ENCODE results near the gene OTUB2. TPM values are rescaled to one million over a fixed set of nuclear protein-coding genes. Genes with fewer than 3 reads are reported as not detected.
A peak's percentile ranks its signal among the peaks of the same experiment; 100 is the strongest.

OTUB2 gene
- total RNA-seq, 8 experiments from 2014 or later = 0.81 to 5.5 (median 3.9) TPM

DNA sequence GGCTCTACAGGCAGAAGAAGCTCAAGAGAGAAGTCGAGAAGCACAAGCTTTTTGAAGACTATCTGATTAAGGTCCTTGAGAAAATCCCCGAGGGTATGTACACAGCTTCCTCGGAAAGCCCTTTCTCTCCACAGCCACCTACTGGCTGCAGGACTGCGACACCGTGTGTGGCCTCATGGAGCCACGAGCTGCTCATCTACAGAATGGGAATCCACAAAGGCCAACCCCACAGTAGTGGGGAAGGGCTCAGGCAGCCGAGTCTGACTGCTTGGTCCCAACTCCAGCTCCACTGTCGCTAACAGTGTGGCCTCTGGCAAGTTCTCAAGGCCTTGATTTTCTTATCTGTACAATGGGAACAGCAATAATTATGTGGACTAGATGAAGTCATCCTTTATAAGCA is 26.6 kb upstream of the OTUB2 start:
- WGBS, 10 experiments = 60 to 92% (median 80%) methylated on average over 1 to 7 of the region's 8 CpGs; no CpG with 5 or more reads in 3 of the 10 experiments

DNA sequence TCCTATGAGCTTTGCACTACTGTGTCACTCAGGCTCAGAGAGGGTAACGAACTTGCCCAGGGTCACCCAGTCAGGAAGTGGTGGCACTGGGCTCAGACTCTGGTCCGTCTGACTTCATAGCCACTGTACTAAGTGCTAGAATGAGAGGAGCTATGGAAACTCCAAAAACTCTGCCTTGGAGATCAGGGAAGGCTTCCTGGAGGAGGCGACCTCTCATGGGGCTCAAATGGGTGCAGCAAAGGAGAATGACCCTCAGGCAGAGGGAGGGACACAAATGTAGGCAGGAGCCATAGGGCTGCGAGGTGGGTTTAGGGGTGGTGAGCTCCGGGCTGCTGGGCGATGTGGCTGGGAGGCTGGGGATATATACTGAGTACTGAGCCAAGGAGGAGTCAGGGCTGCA is 25.9 kb upstream of the OTUB2 start:
- Histone ChIP-seq H3K4me3 (no peak overlapping the region), H3K4me1 (replicated peaks in 1 of 2) (no peaks in the 10 kb centered on the region), H3K27ac (no peak overlapping the region)
- ATAC-seq (replicated peaks in 6 of 8) = no peak
- WGBS, 10 experiments = 67 to 100% (median 86%) methylated on average over 1 to 6 of the region's 6 CpGs; no CpG with 5 or more reads in 2 of the 10 experiments
- in situ Hi-C loops (cut with MboI; ENCODE audit: low pct_unique_long_range_greater_than_20kb in 2 of 9, low sequenced_read_pairs in 9 of 9, unreplicated experiment in 9 of 9) = no loop called here

More for the DNA sequence above, 26.6 kb upstream of the OTUB2 start:
- Histone ChIP-seq H3K27ac (no peak overlapping the region), H3K4me3 (no peak overlapping the region), H3K4me1 (replicated peaks in 1 of 2) (no peaks in the 10 kb centered on the region)
- in situ Hi-C loops (cut with MboI; ENCODE audit: low pct_unique_long_range_greater_than_20kb in 2 of 9, low sequenced_read_pairs in 9 of 9, unreplicated experiment in 9 of 9) = loop anchor here in 1 of 9 experiments (10.0 kb wide), 1 partner anchor 55 kb away; no protein-coding TSS in a partner anchor
- no peak for ATAC-seq (replicated peaks in 6 of 8)

DNA sequence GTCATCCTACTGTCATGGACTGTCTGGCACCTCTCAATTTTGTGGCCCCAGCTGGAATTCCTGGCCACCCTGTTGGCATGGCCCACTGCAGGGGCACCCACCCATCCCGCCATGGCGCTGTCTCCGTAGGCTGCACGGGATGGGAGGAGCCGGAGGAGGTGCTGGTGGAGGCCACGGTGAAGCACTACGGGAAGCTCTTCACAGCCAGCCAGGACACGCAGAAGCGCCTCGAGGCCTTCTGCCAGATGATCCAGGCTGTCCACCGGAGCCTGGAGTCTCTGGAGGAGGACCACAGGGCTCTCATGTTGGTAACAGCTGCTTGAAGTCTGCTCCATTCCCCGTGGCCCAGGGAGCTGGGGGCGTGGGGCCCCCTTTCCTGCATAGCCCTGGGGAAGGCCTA is 25.1 kb upstream of the OTUB2 start:
- no peak overlapping the region for H3K27ac ChIP-seq
- ATAC-seq (replicated peaks in 6 of 8) = peak in 4 of 8 experiments; percentile 2 to 7 (median 4)
- WGBS, 10 experiments = 30 to 86% (median 80%) methylated on average over 1 to 8 of the region's 13 CpGs; no CpG with 5 or more reads in 7 of the 10 experiments
- H3K4me3 ChIP-seq = no peak overlapping the region
- in situ Hi-C loops (cut with MboI; ENCODE audit: low pct_unique_long_range_greater_than_20kb in 2 of 9, low sequenced_read_pairs in 9 of 9, unreplicated experiment in 9 of 9) = no loop called here
- no peaks in the 10 kb centered on the region for H3K4me1 ChIP-seq (replicated peaks in 1 of 2)

DNA sequence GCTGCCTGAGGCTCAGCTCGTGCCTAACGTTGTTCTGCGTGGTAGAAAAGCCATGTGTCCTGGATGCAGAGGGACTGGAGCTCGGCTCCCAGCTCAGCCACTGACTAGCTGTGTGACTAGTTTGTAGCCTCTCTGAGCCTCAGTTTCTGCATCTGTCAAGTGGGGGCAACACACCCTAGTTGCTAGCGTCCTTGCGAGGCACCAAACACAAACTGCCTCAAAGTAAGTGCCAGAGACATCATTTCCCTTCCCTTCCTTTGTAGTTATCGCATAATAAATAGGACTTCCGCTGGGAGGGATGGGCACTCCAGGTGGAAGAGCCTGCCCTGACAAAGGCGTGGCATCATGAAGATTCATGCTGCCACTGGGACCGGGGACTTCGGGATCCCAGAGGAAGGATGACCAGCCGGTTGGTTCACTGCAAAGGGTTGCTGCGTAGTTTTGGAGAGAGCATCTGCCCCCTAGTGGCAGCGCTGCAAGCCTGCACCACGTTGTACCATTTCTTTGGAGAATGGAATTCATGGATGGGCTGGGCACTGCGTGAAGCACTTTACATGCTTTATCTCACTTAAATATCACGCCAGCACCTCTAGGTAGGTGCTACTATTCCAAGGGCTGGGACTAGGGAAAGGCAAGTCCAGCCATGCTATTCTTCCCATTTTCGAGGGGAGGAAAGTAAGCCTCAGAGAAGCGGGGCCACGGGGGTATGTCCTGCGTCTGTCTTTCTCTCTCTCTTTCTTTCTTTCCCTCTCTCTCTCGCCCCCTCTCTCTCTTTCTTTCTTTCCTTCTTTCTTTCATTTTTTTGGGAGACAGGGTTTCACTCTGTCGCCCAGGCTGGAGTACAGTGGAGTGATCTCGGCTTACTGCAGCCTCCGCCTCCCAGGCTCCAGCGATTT is 24.4 kb upstream of the OTUB2 start:
- ATAC-seq (replicated peaks in 6 of 8) = peak; percentile 73 to 90 (median 86)
- in situ Hi-C loops (cut with MboI; ENCODE audit: low pct_unique_long_range_greater_than_20kb in 2 of 9, low sequenced_read_pairs in 9 of 9, unreplicated experiment in 9 of 9) = no loop called here

DNA sequence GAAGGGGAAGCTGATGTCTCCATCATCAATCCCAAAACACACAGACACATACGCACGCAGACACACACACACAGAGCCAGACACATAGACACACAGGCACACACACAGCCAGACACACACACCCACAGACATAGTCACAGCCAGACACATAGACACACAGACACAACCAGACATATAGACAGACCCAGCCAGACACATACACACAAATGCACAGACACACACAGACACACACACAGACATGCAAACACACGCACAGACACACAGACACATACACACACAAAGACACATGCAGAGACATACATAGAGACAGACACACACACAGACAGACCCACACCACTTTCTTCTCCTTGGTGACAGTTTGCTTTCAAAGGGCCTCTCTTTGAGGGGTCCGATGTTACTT is 22.7 kb upstream of the OTUB2 start:
- in situ Hi-C loops (cut with MboI; ENCODE audit: low pct_unique_long_range_greater_than_20kb in 2 of 9, low sequenced_read_pairs in 9 of 9, unreplicated experiment in 9 of 9) = no loop called here

More for the DNA sequence above, 24.4 kb upstream of the OTUB2 start:
- Histone ChIP-seq H3K4me3 (no peak overlapping the region), H3K27ac (no peak overlapping the region), H3K4me1 (replicated peaks in 1 of 2) (no peaks in the 10 kb centered on the region)
- 0 to 60% (median 23%) methylated on average over 2 to 12 of the region's 26 CpGs; no CpG with 5 or more reads in 2 of the 10 experiments for WGBS, 10 experiments

DNA sequence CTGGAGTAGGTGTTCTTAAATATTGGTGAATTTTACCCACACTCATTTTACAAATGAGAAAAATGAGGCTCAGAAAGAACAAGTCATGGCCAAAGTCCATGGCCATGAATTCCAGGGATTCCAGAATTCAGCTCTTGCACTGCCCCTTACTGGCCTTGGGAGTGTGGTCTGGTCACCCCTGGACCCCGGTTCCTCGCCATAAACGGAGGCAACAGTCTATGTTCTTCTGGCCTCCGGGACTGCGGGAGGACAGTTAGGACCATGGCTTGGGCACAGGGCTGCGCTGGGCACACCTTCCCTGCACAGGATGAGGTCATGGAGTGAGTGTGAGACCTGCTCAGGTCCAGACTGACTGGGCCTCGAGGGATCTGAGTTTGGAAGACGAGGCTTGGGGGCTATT is 22.1 kb upstream of the OTUB2 start:
- WGBS, 10 experiments = 29 to 100% (median 90%) methylated on average over 1 to 5 of the region's 8 CpGs; no CpG with 5 or more reads in 3 of the 10 experiments
- in situ Hi-C loops (cut with MboI; ENCODE audit: low pct_unique_long_range_greater_than_20kb in 2 of 9, low sequenced_read_pairs in 9 of 9, unreplicated experiment in 9 of 9) = no loop called here
- no peak for ATAC-seq (replicated peaks in 6 of 8)
- no peak overlapping the region for H3K4me3 ChIP-seq
- H3K27ac ChIP-seq = no peak overlapping the region
- no peaks in the 10 kb centered on the region for H3K4me1 ChIP-seq (replicated peaks in 1 of 2)

More for the DNA sequence above, 22.7 kb upstream of the OTUB2 start:
- no peak overlapping the region for H3K27ac ChIP-seq
- no peak for ATAC-seq (replicated peaks in 6 of 8)
- H3K4me3 ChIP-seq = no peak overlapping the region
- no peaks in the 10 kb centered on the region for H3K4me1 ChIP-seq (replicated peaks in 1 of 2)
- 31 to 92% (median 87%) methylated on average over 1 to 3 of the region's 4 CpGs; no CpG with 5 or more reads in 6 of the 10 experiments for WGBS, 10 experiments

DNA sequence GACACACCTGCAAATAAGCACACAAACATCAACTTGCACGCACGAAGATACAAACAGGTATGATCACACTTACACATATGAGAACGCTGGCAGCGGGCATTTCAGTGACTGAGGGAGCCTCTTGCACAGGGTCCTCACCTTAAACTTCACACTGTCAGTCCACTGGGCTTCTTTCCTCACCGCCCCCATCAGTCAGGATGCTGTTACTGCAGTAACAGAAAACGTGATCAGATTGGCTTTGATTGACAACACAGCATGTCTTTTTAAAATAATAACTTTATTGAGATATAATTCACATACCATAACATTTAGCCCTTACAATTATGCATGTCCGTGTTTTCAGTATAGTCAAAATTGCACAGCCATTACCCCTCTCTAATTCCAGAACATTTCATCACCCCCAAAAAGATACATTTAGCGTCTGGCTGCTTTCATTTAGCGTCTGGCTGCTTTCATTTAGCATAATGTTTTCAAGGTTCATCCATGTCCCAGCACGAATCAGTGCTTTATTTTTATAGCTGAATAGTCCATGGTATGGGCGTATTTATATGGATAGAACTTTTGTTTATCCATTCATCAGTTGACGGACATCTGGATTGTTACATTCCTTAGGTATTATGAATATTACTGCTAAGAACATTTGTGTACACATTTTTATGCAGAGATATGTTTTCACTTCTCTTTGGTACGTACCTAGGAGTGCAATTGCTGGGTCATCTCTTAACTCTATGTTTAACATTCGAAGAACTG is 20.6 kb upstream of the OTUB2 start:
- no peak overlapping the region for H3K27ac ChIP-seq
- ATAC-seq (replicated peaks in 6 of 8) = peak in 3 of 8 experiments; percentile 25 to 76 (median 37)
- in situ Hi-C loops (cut with MboI; ENCODE audit: low pct_unique_long_range_greater_than_20kb in 2 of 9, low sequenced_read_pairs in 9 of 9, unreplicated experiment in 9 of 9) = no loop called here
- H3K4me1 ChIP-seq (replicated peaks in 1 of 2) = peaks cover 0 to 6% of the 10 kb centered on the region in 2 donors
- no peak overlapping the region for H3K4me3 ChIP-seq
- 7 to 60% (median 49%) methylated on average over 2 to 13 of the region's 14 CpGs for WGBS, 10 experiments

DNA sequence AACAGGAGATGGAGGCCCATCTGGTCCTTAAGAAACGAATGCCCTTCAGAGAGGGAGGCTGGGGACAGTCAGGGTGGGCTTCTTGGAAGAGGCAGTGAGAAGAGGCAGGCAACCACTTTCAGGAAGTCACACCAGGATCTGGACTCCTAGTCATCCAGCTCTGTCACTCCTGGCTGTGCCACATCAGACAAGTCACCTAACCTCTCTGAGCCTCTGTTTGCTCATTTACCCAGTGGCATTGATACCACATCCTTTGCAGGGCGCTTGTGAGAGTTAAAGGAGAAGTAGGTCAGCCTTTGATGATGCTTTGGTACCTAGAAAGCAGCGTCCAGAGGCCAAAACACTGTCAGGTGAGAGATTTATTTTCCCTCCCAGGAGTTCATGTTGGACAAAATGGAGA is 17.9 kb upstream of the OTUB2 start:
- H3K4me1 ChIP-seq (replicated peaks in 1 of 2) = peaks cover 0 to 13% of the 10 kb centered on the region in 2 donors
- H3K27ac ChIP-seq = no peak overlapping the region
- ATAC-seq (replicated peaks in 6 of 8) = no peak
- in situ Hi-C loops (cut with MboI; ENCODE audit: low pct_unique_long_range_greater_than_20kb in 2 of 9, low sequenced_read_pairs in 9 of 9, unreplicated experiment in 9 of 9) = no loop called here
- no peak overlapping the region for H3K4me3 ChIP-seq
- 47 to 100% (median 72%) methylated on average over 1 to 3 of the region's 3 CpGs; no CpG with 5 or more reads in 2 of the 10 experiments for WGBS, 10 experiments

DNA sequence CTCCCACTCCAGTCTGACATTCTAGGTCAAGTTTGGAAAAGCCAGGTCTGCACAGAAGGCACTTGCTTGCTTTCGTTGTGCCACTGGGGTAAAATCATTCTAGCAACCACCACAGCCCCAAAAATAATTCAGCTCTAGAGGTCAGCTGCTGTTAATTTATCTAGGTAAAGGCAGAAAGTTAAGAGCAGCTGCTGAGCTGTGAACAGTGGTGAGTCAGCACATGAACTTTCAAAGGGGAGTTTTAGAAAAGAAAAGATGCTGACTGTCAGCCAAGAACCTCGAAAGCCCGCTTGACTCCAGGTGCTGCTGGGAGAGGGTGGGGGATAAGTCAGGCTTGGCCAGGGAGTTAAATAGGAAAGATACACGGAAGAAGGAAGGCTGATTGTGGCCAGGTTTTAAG is 16.4 kb upstream of the OTUB2 start:
- Histone ChIP-seq H3K4me1 (replicated peaks in 1 of 2) (peaks cover 0 to 19% of the 10 kb centered on the region in 2 donors), H3K4me3 (no peak overlapping the region), H3K27ac (no peak overlapping the region)
- WGBS, 10 experiments = 0 to 43% (median 13%) methylated on average over 1 to 4 of the region's 4 CpGs; no CpG with 5 or more reads in 2 of the 10 experiments
- ATAC-seq (replicated peaks in 6 of 8) = peak in 5 of 8 experiments; percentile 38 to 64 (median 51)
- in situ Hi-C loops (cut with MboI; ENCODE audit: low pct_unique_long_range_greater_than_20kb in 2 of 9, low sequenced_read_pairs in 9 of 9, unreplicated experiment in 9 of 9) = no loop called here

DNA sequence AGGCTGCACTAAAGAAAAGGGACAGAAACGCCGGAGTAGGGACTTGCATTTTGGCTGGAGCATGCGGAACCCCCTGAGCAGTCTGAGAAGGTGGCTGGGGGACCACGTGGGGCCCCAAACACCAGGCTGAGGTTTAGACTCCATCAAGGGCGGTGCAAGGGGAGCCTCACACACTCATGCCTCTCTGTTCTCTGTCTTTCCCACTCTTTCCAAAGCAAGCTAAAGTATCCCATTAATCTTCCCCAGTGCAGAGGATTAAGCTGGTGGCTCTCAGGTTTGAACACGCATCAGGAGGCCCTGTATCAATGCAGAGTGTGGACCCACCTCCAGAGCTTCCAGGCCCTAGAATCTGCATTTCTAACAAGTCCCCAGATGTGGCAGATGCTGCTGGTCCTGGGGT is 15.5 kb upstream of the OTUB2 start:
- no peak for ATAC-seq (replicated peaks in 6 of 8)
- Histone ChIP-seq H3K27ac (no peak overlapping the region), H3K4me1 (replicated peaks in 1 of 2) (peaks cover 0 to 20% of the 10 kb centered on the region in 2 donors), H3K4me3 (no peak overlapping the region)
- WGBS, 10 experiments = 20 to 100% (median 88%) methylated on average over 1 to 5 of the region's 6 CpGs; no CpG with 5 or more reads in 5 of the 10 experiments
- in situ Hi-C loops (cut with MboI; ENCODE audit: low pct_unique_long_range_greater_than_20kb in 2 of 9, low sequenced_read_pairs in 9 of 9, unreplicated experiment in 9 of 9) = no loop called here

DNA sequence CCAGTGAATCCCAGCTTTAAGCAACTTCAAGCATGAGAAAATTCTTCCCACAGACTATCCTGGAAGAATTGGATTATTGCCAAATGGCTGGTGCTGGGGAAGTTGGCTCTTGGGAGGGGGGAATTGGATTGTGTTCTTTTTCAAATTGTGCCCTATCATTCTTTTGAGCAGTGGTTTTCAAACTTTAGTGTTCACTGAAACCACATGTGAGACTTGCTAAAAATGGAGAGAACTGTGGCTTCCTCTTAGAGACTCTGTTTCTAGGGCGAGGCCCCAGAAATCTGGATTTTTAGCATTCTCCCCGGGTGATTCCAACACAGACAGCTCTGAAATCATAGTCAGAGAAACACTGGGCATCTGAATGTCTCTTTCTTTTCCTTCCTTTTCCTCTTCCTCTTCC is 14.3 kb upstream of the OTUB2 start:
- ATAC-seq (replicated peaks in 6 of 8) = peak in 3 of 8 experiments; percentile 48 to 67 (median 54)
- WGBS, 10 experiments = 0 to 100% (median 39%) methylated on average over 1 to 2 of the region's 2 CpGs; no CpG with 5 or more reads in 6 of the 10 experiments
- Histone ChIP-seq H3K27ac (no peak overlapping the region), H3K4me3 (no peak overlapping the region), H3K4me1 (replicated peaks in 1 of 2) (peaks cover 0 to 20% of the 10 kb centered on the region in 2 donors)
- in situ Hi-C loops (cut with MboI; ENCODE audit: low pct_unique_long_range_greater_than_20kb in 2 of 9, low sequenced_read_pairs in 9 of 9, unreplicated experiment in 9 of 9) = no loop called here

DNA sequence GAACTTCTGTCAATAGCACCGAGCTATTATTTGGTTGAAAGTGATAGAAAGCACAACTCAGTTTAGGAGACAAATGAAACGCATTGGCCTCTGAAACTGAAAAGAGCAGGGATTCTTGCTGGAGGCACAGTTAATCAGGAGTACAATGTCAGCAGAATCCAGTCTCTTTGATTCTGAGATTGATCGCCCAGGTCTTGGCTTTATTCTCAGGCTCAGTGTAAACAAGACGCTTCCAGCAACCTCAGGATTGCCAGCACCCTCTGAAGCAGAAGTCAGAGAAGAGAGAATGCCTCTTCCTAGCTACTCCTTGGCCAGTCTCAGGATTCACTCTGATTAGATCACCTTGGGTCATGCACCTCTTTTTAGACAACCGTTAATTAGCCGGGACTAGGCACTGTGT is 11.8 kb upstream of the OTUB2 start:
- H3K4me3 ChIP-seq = no peak overlapping the region
- peaks cover 0 to 20% of the 10 kb centered on the region in 2 donors for H3K4me1 ChIP-seq (replicated peaks in 1 of 2)
- in situ Hi-C loops (cut with MboI; ENCODE audit: low pct_unique_long_range_greater_than_20kb in 2 of 9, low sequenced_read_pairs in 9 of 9, unreplicated experiment in 9 of 9) = no loop called here
- peak in 4 of 8 experiments; percentile 17 to 68 (median 62) for ATAC-seq (replicated peaks in 6 of 8)
- 0 to 80% (median 44%) methylated on average over 1 to 6 of the region's 6 CpGs for WGBS, 10 experiments
- no peak overlapping the region for H3K27ac ChIP-seq

DNA sequence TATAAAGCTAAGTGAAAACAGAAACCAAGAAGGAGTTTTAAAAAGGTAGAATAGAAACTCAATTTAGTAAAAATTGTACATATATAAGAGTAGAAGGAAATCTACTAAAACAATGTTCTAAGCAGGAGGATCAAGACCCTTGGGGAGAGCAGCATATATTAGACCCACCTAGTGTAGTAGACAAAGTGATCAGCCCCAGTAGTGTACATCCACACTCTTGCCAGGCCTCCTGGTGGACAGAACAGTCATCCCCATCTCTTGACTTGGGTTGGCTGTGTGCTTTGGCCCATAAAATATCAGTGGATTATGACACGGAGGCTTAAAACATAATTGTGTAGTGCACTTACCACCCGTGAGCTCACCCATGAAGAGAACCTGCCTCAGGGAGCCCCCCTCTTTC is 10.9 kb upstream of the OTUB2 start:
- Histone ChIP-seq H3K4me1 (replicated peaks in 1 of 2) (peaks cover 0 to 14% of the 10 kb centered on the region in 2 donors), H3K4me3 (no peak overlapping the region), H3K27ac (no peak overlapping the region)
- in situ Hi-C loops (cut with MboI; ENCODE audit: low pct_unique_long_range_greater_than_20kb in 2 of 9, low sequenced_read_pairs in 9 of 9, unreplicated experiment in 9 of 9) = no loop called here
- WGBS, 10 experiments = 20 to 100% (median 88%) methylated on average over 1 to 2 of the region's 2 CpGs; no CpG with 5 or more reads in 7 of the 10 experiments
- ATAC-seq (replicated peaks in 6 of 8) = no peak

Measured in motor neuron (in vitro differentiated cells).